HG02884 (cell line): Measurements from ENCODE around the gene DDX42.
"Not testable (repeated sequence)": the region's sequence is repeated elsewhere in the genome, so short reads cannot be mapped to it uniquely, and the experiment has no call there.

Experiments
- ATAC-seq: cut with Tn5 transposase; IDR thresholded peaks from one replicate; pipeline ENCODE4 v1.9.1; 2021; ENCODE audit warnings: mild to moderate bottlenecking, moderate library complexity; ENCODE audit not compliant: unreplicated experiment

DDX42 gene

DNA sequence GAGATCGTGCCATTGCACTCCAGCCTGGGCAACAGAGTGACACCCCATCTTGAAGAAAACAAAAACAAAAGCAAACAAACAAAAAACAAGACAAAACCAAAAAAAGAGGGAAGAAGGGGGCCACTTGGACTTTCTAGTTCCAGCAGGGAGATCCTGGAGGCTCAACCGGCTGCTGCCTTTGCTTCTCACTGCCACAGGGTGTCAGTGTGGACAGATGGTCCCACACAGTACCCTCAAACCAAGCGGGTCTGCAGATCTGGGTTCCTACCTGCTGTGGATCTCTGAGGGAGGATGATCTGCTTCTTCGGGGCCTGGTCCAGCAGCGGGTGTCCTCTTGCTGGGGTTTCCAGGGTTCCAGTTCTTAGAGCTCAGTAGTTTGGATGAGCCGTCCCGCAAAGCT is 92.7 kb downstream of the DDX42 start:
- ATAC-seq: not testable (repeated sequence)
